Panc1 (cell line): ENCODE measurements around the gene UBL7.

ENCODE experiments used
- POLR2AphosphoS5 ChIP-seq: IDR thresholded peaks from 2 replicates; pipeline ENCODE4 v1.6.1; 2012; ENCODE audit warnings: mild to moderate bottlenecking, low read depth, low read length, moderate library complexity
- SIN3A ChIP-seq: IDR thresholded peaks from 2 replicates; pipeline ENCODE4 v1.6.1; 2012; ENCODE audit warnings: low read depth, mild to moderate bottlenecking, low read length, moderate library complexity, borderline replicate concordance; ENCODE audit not compliant: insufficient read depth
- TF ChIP-seq, protein P1 (sequence below): fragments of 450-650 bp; IDR thresholded peaks from 2 replicates; pipeline ENCODE4 v1.5.1; 2017; ENCODE audit warnings: mild to moderate bottlenecking
- TF ChIP-seq, protein P2 (sequence below), 2 experiments: IDR thresholded peaks; 2 replicates each; pipeline ENCODE4 v1.6.1; 2011 to 2012; ENCODE audit warnings: low read depth in 2 of 2, control low read depth in 1 of 2, low read length in 1 of 2, mild to moderate bottlenecking in 1 of 2, moderate library complexity in 1 of 2; ENCODE audit not compliant: insufficient read depth in 1 of 2

DNA sequence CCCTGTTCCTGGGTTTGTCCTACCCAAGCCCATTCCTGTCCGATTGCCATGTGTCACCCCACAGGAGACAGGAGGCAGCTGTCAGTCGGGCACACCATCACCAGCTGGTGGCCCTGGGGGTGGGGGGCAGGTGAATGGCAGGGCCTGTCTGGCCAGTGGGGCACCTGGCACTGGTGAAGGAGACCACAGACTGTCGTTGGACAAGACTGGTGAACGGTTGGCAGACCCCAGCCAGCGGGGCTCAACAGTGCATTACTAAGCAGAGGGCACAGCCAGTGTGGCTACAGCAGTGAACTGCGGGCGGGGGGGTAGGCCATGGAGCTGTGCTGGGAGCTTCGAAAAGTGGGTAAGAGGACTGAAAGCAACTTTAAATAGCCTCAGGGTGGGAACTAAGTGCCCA is 29.3 kb downstream of the UBL7 start:
- TF ChIP-seq, protein P1, sequence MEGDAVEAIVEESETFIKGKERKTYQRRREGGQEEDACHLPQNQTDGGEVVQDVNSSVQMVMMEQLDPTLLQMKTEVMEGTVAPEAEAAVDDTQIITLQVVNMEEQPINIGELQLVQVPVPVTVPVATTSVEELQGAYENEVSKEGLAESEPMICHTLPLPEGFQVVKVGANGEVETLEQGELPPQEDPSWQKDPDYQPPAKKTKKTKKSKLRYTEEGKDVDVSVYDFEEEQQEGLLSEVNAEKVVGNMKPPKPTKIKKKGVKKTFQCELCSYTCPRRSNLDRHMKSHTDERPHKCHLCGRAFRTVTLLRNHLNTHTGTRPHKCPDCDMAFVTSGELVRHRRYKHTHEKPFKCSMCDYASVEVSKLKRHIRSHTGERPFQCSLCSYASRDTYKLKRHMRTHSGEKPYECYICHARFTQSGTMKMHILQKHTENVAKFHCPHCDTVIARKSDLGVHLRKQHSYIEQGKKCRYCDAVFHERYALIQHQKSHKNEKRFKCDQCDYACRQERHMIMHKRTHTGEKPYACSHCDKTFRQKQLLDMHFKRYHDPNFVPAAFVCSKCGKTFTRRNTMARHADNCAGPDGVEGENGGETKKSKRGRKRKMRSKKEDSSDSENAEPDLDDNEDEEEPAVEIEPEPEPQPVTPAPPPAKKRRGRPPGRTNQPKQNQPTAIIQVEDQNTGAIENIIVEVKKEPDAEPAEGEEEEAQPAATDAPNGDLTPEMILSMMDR = no peak
- TF ChIP-seq, protein P2, sequence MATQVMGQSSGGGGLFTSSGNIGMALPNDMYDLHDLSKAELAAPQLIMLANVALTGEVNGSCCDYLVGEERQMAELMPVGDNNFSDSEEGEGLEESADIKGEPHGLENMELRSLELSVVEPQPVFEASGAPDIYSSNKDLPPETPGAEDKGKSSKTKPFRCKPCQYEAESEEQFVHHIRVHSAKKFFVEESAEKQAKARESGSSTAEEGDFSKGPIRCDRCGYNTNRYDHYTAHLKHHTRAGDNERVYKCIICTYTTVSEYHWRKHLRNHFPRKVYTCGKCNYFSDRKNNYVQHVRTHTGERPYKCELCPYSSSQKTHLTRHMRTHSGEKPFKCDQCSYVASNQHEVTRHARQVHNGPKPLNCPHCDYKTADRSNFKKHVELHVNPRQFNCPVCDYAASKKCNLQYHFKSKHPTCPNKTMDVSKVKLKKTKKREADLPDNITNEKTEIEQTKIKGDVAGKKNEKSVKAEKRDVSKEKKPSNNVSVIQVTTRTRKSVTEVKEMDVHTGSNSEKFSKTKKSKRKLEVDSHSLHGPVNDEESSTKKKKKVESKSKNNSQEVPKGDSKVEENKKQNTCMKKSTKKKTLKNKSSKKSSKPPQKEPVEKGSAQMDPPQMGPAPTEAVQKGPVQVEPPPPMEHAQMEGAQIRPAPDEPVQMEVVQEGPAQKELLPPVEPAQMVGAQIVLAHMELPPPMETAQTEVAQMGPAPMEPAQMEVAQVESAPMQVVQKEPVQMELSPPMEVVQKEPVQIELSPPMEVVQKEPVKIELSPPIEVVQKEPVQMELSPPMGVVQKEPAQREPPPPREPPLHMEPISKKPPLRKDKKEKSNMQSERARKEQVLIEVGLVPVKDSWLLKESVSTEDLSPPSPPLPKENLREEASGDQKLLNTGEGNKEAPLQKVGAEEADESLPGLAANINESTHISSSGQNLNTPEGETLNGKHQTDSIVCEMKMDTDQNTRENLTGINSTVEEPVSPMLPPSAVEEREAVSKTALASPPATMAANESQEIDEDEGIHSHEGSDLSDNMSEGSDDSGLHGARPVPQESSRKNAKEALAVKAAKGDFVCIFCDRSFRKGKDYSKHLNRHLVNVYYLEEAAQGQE (IDR thresholded peaks at IDR 0.05; ENCODE audit: insufficient read depth in 1 of 2, low read depth in 2 of 2, low read length in 1 of 2) = no peak
- TF ChIP-seq POLR2AphosphoS5 = no peak
- no peak for TF ChIP-seq SIN3A
